PC-9 (cell line): Measurements from ENCODE around the gene ARHGDIB.

Source experiments
- EZH2 ChIP-seq: fragments of 200-600 bp; sonication (generic); IDR thresholded peaks from 2 replicates; pipeline ENCODE4 v1.8.0; 2017; ENCODE audit warnings: antibody characterized with exemption, low read depth
- TF ChIP-seq, protein P1 (sequence below): fragments of 200-600 bp; sonication (generic); conservative IDR thresholded peaks from 2 replicates; pipeline ENCODE4 v1.6.1; 2017; ENCODE audit warnings: mixed run types, antibody characterized with exemption, mild to moderate bottlenecking, moderate library complexity

DNA sequence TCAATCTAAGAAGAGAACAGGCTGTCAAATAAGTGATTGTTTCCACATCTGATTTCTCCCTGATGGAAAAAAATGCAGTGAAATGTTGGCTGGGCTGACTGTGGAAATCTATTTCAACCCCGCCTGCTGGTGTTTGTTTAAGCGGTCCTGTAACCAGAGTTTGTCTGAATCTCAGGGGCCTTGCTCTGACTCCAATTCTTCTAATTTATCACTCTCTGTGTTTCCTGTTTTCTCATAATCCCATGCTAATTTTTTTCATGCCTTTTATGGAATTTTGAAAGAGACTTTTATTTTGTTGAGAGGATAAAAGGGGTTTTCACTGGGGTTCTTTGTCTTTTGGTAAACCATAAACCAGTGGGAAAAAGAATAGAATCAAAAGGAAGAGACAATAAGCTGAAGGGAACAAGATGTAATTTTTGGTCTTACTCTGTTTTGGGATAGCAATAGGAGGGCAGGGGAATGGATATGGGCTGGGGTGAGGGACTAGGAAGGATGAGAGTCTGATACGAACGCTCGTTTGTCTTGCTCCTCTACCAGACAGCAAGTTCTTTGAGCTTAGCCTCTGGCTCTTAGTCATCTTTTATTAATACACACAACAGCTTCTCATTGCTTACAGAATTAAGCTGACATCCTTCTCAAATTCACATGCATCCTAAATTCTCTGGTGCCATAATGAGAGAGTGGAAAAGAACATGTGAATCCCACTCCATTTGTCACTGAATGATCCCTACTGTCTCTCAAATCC lies 67.7 kb downstream of the ARHGDIB start:
- TF ChIP-seq, protein P1, sequence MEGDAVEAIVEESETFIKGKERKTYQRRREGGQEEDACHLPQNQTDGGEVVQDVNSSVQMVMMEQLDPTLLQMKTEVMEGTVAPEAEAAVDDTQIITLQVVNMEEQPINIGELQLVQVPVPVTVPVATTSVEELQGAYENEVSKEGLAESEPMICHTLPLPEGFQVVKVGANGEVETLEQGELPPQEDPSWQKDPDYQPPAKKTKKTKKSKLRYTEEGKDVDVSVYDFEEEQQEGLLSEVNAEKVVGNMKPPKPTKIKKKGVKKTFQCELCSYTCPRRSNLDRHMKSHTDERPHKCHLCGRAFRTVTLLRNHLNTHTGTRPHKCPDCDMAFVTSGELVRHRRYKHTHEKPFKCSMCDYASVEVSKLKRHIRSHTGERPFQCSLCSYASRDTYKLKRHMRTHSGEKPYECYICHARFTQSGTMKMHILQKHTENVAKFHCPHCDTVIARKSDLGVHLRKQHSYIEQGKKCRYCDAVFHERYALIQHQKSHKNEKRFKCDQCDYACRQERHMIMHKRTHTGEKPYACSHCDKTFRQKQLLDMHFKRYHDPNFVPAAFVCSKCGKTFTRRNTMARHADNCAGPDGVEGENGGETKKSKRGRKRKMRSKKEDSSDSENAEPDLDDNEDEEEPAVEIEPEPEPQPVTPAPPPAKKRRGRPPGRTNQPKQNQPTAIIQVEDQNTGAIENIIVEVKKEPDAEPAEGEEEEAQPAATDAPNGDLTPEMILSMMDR: no peak
- no peak for TF ChIP-seq EZH2
